Measurements from ENCODE around the gene TMEM229B.

The TMEM229B gene

DNA sequence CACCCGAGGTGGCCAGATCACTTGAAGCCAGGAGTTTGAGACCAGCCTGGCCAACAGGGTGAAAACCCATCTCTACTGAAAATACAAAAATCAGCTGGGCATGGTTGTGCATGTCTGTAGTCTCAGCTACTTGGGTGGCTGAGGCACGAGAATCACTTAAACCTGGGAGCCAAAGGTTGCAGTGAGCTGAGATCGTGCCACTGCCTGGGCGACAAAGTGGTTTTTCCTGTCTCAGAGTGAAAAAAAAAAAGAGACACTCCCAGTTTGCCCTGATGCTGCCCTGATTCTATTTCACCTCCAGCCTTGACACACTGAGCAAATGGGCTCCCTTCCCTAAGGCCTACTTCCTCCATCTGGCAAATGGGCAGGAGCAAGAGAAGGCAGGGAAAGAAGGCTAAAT is 48.0 kb downstream of the TMEM229B start:
- TF ChIP-seq MAX (IDR thresholded peaks at IDR 0.05) (no peak), RAD21 (IDR thresholded peaks at IDR 0.05; ENCODE audit: low read depth) (no peak), CREB1 (IDR thresholded peaks at IDR 0.05; ENCODE audit: low read depth) (no peak), TEAD4 (IDR thresholded peaks at IDR 0.05) (no peak), EP300 (IDR thresholded peaks at IDR 0.05; ENCODE audit: borderline replicate concordance) (no peak), CEBPB (IDR thresholded peaks at IDR 0.05) (no peak), TCF12 (IDR thresholded peaks at IDR 0.05; ENCODE audit: low read depth) (no peak), TAF1 (IDR thresholded peaks at IDR 0.05; ENCODE audit: low read depth) (no peak), NFIC (IDR thresholded peaks at IDR 0.05) (no peak), ZBTB7A (IDR thresholded peaks at IDR 0.05; ENCODE audit: low read depth) (no peak)
- TF ChIP-seq, protein P1, sequence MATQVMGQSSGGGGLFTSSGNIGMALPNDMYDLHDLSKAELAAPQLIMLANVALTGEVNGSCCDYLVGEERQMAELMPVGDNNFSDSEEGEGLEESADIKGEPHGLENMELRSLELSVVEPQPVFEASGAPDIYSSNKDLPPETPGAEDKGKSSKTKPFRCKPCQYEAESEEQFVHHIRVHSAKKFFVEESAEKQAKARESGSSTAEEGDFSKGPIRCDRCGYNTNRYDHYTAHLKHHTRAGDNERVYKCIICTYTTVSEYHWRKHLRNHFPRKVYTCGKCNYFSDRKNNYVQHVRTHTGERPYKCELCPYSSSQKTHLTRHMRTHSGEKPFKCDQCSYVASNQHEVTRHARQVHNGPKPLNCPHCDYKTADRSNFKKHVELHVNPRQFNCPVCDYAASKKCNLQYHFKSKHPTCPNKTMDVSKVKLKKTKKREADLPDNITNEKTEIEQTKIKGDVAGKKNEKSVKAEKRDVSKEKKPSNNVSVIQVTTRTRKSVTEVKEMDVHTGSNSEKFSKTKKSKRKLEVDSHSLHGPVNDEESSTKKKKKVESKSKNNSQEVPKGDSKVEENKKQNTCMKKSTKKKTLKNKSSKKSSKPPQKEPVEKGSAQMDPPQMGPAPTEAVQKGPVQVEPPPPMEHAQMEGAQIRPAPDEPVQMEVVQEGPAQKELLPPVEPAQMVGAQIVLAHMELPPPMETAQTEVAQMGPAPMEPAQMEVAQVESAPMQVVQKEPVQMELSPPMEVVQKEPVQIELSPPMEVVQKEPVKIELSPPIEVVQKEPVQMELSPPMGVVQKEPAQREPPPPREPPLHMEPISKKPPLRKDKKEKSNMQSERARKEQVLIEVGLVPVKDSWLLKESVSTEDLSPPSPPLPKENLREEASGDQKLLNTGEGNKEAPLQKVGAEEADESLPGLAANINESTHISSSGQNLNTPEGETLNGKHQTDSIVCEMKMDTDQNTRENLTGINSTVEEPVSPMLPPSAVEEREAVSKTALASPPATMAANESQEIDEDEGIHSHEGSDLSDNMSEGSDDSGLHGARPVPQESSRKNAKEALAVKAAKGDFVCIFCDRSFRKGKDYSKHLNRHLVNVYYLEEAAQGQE (IDR thresholded peaks at IDR 0.05; ENCODE audit: low read depth), result no peak
- TF ChIP-seq, protein P2, sequence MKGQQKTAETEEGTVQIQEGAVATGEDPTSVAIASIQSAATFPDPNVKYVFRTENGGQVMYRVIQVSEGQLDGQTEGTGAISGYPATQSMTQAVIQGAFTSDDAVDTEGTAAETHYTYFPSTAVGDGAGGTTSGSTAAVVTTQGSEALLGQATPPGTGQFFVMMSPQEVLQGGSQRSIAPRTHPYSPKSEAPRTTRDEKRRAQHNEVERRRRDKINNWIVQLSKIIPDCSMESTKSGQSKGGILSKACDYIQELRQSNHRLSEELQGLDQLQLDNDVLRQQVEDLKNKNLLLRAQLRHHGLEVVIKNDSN (IDR thresholded peaks at IDR 0.05), result no peak

GRCh38 chr14:67438969-67439368 is 49.6 kb downstream of the TMEM229B start:
- TF ChIP-seq EGR1 (IDR thresholded peaks at IDR 0.05) (no peak), TCF12 (IDR thresholded peaks at IDR 0.05; ENCODE audit: low read depth) (no peak), YY1 (IDR thresholded peaks at IDR 0.05; ENCODE audit: low read depth) (no peak), CEBPB (IDR thresholded peaks at IDR 0.05) (no peak), FOXM1 (IDR thresholded peaks at IDR 0.05; ENCODE audit: borderline replicate concordance, low read depth) (no peak), TEAD4 (IDR thresholded peaks at IDR 0.05) (no peak), MAX (IDR thresholded peaks at IDR 0.05) (no peak)

- TF ChIP-seq YY1 (IDR thresholded peaks at IDR 0.05; ENCODE audit: low read depth) (no peak), MAX (IDR thresholded peaks at IDR 0.05) (no peak), EGR1 (IDR thresholded peaks at IDR 0.05) (no peak), TAF1 (IDR thresholded peaks at IDR 0.05; ENCODE audit: low read depth) (no peak), CREB1 (IDR thresholded peaks at IDR 0.05; ENCODE audit: low read depth) (no peak)
- TF ChIP-seq, protein P1 (IDR thresholded peaks at IDR 0.05; ENCODE audit: low read depth), result no peak
Observed at GRCh38 chr14:67436006-67436866, 52.3 kb downstream of the TMEM229B start.

GRCh38 chr14:67435603-67436002 is 52.9 kb downstream of the TMEM229B start:
- TF ChIP-seq, protein P1 (IDR thresholded peaks at IDR 0.05; ENCODE audit: low read depth), result no peak
- TF ChIP-seq MAX (IDR thresholded peaks at IDR 0.05) (no peak), NFIC (IDR thresholded peaks at IDR 0.05) (no peak), ZBTB7A (IDR thresholded peaks at IDR 0.05; ENCODE audit: low read depth) (no peak)

DNA sequence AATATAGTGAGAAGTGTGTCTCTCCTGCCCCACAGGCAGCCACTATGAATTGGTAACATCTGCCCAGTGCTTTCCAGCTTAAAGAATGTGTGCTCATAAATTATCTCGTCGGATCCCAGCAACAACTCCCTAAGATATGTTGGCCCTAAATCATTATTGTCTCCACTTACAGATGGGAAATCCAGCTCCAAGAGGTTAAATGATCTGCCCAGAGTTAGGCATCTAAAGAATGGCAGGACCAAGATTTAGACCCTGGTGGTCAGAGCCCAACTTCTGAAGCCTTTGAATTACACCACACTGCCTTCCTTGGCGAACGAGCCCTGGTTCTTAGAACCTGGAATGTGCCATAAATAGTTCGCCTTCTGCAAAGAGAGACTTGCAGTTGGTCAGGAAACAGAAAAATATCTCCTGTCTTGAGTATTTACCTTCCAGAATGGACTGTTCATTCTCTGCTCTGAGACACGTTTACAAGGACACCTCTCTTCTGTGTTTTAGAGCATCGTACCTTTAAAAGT is 56.4 kb downstream of the TMEM229B start:
- TF ChIP-seq, protein P2 (IDR thresholded peaks at IDR 0.05), result no peak
- no peak for TF ChIP-seq MAX (IDR thresholded peaks at IDR 0.05)
- TF ChIP-seq CEBPB (IDR thresholded peaks at IDR 0.05), result no peak
- TF ChIP-seq YY1 (IDR thresholded peaks at IDR 0.05; ENCODE audit: low read depth), result no peak
- TF ChIP-seq, protein P1 (IDR thresholded peaks at IDR 0.05; ENCODE audit: low read depth), result no peak
- TF ChIP-seq NFIC (IDR thresholded peaks at IDR 0.05), result no peak
- no peak for TF ChIP-seq EP300 (IDR thresholded peaks at IDR 0.05; ENCODE audit: borderline replicate concordance)
- no peak for TF ChIP-seq CREB1 (IDR thresholded peaks at IDR 0.05; ENCODE audit: low read depth)
- TF ChIP-seq ZBTB7A (IDR thresholded peaks at IDR 0.05; ENCODE audit: low read depth), result no peak
- TF ChIP-seq EGR1 (IDR thresholded peaks at IDR 0.05), result no peak
- no peak for TF ChIP-seq TAF1 (IDR thresholded peaks at IDR 0.05; ENCODE audit: low read depth)
- TF ChIP-seq RAD21 (IDR thresholded peaks at IDR 0.05; ENCODE audit: low read depth), result no peak
- TF ChIP-seq TEAD4 (IDR thresholded peaks at IDR 0.05), result no peak
- no peak for TF ChIP-seq FOXM1 (IDR thresholded peaks at IDR 0.05; ENCODE audit: borderline replicate concordance, low read depth)
- TF ChIP-seq TCF12 (IDR thresholded peaks at IDR 0.05; ENCODE audit: low read depth), result no peak
